ENCODE results near the gene KRTAP12-3. TPM values are rescaled to one million over a fixed set of nuclear protein-coding genes. Genes with fewer than 3 reads are reported as not detected.

Gene KRTAP12-3
- polyA plus RNA-seq, 1 experiment = not detected

- no peaks in the 10 kb centered on the region; the same call in 1 of the 2 replicates for H3K27me3 ChIP-seq (ENCODE audit: control insufficient read depth, insufficient read depth, low read length)
- no peak for TF ChIP-seq CTCF (IDR thresholded peaks at IDR 0.05; ENCODE audit: insufficient read depth, low read depth, low read length)
- no peaks in the 10 kb centered on the region for H3K36me3 ChIP-seq (ENCODE audit: control insufficient read depth, insufficient read depth, low read length)
- H3K4me3 ChIP-seq (ENCODE audit: low read depth, low read length) = no peak overlapping the region
- CTCF ChIA-PET = interaction anchor here (0.7 kb wide), 1 partner anchor 63 kb away, joined by 3 read pairs; no protein-coding TSS in a partner anchor
- DNase-seq (ENCODE audit: low read depth) = no peak
- POLR2A ChIA-PET = no interaction called here
Measured at GRCh38 chr21:44670642-44671432, 13.1 kb downstream of the KRTAP12-3 start.

- POLR2A ChIA-PET = no interaction called here
- DNase-seq (ENCODE audit: low read depth) = no peak
- CTCF ChIA-PET = no interaction called here
- no peak for TF ChIP-seq CTCF (IDR thresholded peaks at IDR 0.05; ENCODE audit: insufficient read depth, low read depth, low read length)
- Histone ChIP-seq H3K4me3 (ENCODE audit: low read depth, low read length) (no peak overlapping the region), H3K36me3 (ENCODE audit: control insufficient read depth, insufficient read depth, low read length) (no peaks in the 10 kb centered on the region), H3K27me3 (ENCODE audit: control insufficient read depth, insufficient read depth, low read length) (peaks cover 3% of the 10 kb centered on the region; the same call in 1 of the 2 replicates)
Measured at GRCh38 chr21:44671911-44672310, 14.2 kb downstream of the KRTAP12-3 start.

- ChIA-PET CTCF (no interaction called here), POLR2A (no interaction called here)
- Histone ChIP-seq H3K27me3 (ENCODE audit: control insufficient read depth, insufficient read depth, low read length) (peaks cover 3% of the 10 kb centered on the region; the same call in 1 of the 2 replicates), H3K36me3 (ENCODE audit: control insufficient read depth, insufficient read depth, low read length) (no peaks in the 10 kb centered on the region), H3K4me3 (ENCODE audit: low read depth, low read length) (no peak overlapping the region)
- no peak for TF ChIP-seq CTCF (IDR thresholded peaks at IDR 0.05; ENCODE audit: insufficient read depth, low read depth, low read length)
- DNase-seq (ENCODE audit: low read depth) = no peak
Measured at GRCh38 chr21:44677881-44678280, 20.1 kb downstream of the KRTAP12-3 start.

- ChIA-PET CTCF (no interaction called here), POLR2A (no interaction called here)
- TF ChIP-seq CTCF (IDR thresholded peaks at IDR 0.05; ENCODE audit: insufficient read depth, low read depth, low read length) = no peak
- Histone ChIP-seq H3K27me3 (ENCODE audit: control insufficient read depth, insufficient read depth, low read length) (peaks cover 2% of the 10 kb centered on the region; the same call in 1 of the 2 replicates), H3K4me3 (ENCODE audit: low read depth, low read length) (no peak overlapping the region), H3K36me3 (ENCODE audit: control insufficient read depth, insufficient read depth, low read length) (no peaks in the 10 kb centered on the region)
- no peak for DNase-seq (ENCODE audit: low read depth)
Measured at GRCh38 chr21:44681152-44681551, 23.4 kb downstream of the KRTAP12-3 start.

- CTCF ChIA-PET = no interaction called here
- no peak within 1 kb of the TSS for H3K4me3 ChIP-seq (ENCODE audit: low read depth, low read length)
- H3K36me3 ChIP-seq (ENCODE audit: control insufficient read depth, insufficient read depth, low read length) = no peaks in the 10 kb centered on the region
- peaks cover 3% of the 10 kb centered on the region for H3K27me3 ChIP-seq (ENCODE audit: control insufficient read depth, insufficient read depth, low read length)
- no peak for TF ChIP-seq CTCF (IDR thresholded peaks at IDR 0.05; ENCODE audit: insufficient read depth, low read depth, low read length)
- POLR2A ChIA-PET = no interaction called here
- no peak for DNase-seq (ENCODE audit: low read depth)
Measured at GRCh38 chr21:44681861-44682579, 24.3 kb downstream of the KRTAP12-3 start, which contains the start of gene KRTAP12-1. TSS of gene KRTAP12-1 (minus strand) at chr21:44682163. CDS start at chr21:44682123, 40 bp downstream.
